Measurements from ENCODE around the gene USP6NL. TPM values are rescaled to one million over a fixed set of nuclear protein-coding genes. Genes with fewer than 3 reads are reported as not detected.

USP6NL gene
- total RNA-seq, 2 experiments from 2014 or later = 2.3 to 2.5 TPM

DNA sequence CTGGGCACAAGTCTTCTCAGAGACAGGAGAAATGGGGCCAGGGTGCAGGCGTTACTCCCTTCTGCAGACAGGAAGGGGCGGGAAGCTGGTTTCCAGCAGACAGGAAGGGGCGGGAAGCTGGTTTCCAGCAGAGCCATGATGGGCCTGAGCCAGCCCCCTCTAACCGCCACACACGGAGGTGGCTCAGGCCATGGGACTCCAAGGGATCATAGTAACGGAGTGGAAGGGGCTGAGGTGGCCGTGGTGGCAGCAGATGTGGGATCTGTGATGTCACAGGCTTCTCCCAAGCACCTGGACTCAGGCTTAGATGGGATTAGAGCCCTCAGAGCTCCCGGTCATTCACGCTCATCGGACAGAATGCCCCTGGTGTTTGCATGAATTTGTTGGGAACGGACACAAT lies 177.8 kb downstream of the USP6NL start:
- H3K27me3 Mint-ChIP-seq = no peaks in the 10 kb centered on the region
- ChIA-PET CTCF (no interaction called here), POLR2A (no interaction called here)
- ATAC-seq (no peak), DNase-seq (no peak)
- H3K36me3 Mint-ChIP-seq (ENCODE audit: low read depth) = no peaks in the 10 kb centered on the region
- H3K4me1 Mint-ChIP-seq (ENCODE audit: low read depth) = peaks cover 3% of the 10 kb centered on the region
- TF ChIP-seq, protein P1, sequence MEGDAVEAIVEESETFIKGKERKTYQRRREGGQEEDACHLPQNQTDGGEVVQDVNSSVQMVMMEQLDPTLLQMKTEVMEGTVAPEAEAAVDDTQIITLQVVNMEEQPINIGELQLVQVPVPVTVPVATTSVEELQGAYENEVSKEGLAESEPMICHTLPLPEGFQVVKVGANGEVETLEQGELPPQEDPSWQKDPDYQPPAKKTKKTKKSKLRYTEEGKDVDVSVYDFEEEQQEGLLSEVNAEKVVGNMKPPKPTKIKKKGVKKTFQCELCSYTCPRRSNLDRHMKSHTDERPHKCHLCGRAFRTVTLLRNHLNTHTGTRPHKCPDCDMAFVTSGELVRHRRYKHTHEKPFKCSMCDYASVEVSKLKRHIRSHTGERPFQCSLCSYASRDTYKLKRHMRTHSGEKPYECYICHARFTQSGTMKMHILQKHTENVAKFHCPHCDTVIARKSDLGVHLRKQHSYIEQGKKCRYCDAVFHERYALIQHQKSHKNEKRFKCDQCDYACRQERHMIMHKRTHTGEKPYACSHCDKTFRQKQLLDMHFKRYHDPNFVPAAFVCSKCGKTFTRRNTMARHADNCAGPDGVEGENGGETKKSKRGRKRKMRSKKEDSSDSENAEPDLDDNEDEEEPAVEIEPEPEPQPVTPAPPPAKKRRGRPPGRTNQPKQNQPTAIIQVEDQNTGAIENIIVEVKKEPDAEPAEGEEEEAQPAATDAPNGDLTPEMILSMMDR (IDR thresholded peaks at IDR 0.05) = no peak
- H3K27ac Mint-ChIP-seq = no peak overlapping the region
- H3K9me3 Mint-ChIP-seq = no peaks in the 10 kb centered on the region
- intact Hi-C loops (cut with micrococcal nuclease) = no loop called here
- no peak overlapping the region for H3K4me3 Mint-ChIP-seq

DNA sequence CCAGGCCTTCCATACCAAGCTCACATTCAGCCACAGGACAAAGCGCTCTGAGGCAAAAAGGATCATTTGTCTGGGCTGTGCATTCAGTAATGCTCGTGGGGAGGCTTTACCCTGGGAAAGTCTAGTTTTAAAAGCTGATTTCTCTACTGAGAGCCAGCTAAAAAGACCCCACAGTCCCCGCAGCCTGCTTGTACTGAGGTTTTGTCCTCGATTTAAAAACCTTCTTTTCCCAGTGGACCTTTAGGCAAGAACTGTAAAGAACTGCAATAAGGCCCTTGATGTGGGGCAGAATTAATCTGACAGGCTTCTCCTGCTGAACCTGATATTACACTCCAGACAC lies 180.3 kb downstream of the USP6NL start:
- DNase-seq (no peak), ATAC-seq (no peak)
- intact Hi-C loops (cut with micrococcal nuclease) = no loop called here
- CTCF ChIA-PET = interaction anchor here (0.8 kb wide), 1 partner anchor 33 kb away, joined by 3 read pairs; no protein-coding TSS in a partner anchor
- no peaks in the 10 kb centered on the region for H3K36me3 Mint-ChIP-seq (ENCODE audit: low read depth)
- no peak overlapping the region for H3K27ac Mint-ChIP-seq
- no peaks in the 10 kb centered on the region for H3K27me3 Mint-ChIP-seq
- POLR2A ChIA-PET = no interaction called here
- TF ChIP-seq, protein P1 (IDR thresholded peaks at IDR 0.05) = no peak
- peaks cover 2% of the 10 kb centered on the region for H3K9me3 Mint-ChIP-seq
- H3K4me1 Mint-ChIP-seq (ENCODE audit: low read depth) = peaks cover 4% of the 10 kb centered on the region
- H3K4me3 Mint-ChIP-seq = no peak overlapping the region

DNA sequence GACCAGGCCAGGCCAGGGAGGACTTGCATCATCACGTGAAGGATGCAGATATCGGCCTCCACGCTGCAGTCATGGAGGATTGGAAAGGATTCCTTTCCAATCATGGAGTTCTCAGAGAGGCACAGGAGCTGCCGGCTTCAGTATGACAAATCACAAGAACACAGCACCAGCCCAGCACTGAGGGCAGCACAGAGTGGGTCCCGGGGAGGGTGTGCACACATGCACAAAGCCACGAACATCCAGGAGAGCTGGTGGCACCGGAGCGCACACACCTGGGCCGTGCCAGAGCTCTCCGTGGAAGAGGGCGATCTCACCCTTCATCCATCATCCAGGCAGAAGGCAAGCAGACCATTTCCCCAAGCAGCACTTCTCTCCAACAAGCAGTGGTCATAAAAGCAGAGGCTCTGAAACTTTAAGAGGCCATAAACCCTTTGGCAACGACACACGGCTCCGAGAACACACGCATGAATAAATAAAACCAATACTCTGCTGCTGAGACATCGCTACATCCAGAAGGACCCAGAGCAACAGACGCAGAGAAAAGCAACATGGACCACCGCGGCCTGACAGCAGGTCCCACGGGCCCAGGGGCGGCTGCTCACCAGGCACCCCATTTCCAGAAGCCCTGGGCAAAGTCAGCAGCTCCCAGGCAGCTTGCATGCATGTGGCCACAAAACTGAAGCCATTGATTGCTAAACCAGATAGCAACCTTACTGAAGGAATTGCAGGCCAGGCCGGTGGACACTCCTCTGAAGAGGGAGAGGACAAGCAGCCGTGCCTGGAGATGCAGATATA lies 180.8 kb downstream of the USP6NL start:
- ChIA-PET POLR2A (no interaction called here), CTCF (interaction anchor here (0.8 kb wide), 1 partner anchor 34 kb away, joined by 3 read pairs; no protein-coding TSS in a partner anchor)
- intact Hi-C loops (cut with micrococcal nuclease) = no loop called here
- H3K36me3 Mint-ChIP-seq (ENCODE audit: low read depth) = peaks cover 3% of the 10 kb centered on the region
- TF ChIP-seq, protein P1 (IDR thresholded peaks at IDR 0.05) = no peak
- H3K4me3 Mint-ChIP-seq = no peak overlapping the region
- peaks cover 9% of the 10 kb centered on the region for H3K4me1 Mint-ChIP-seq (ENCODE audit: low read depth)
- ATAC-seq (no peak), DNase-seq (no peak)
- H3K27ac Mint-ChIP-seq = no peak overlapping the region
- H3K27me3 Mint-ChIP-seq = no peaks in the 10 kb centered on the region
- peaks cover 8% of the 10 kb centered on the region for H3K9me3 Mint-ChIP-seq

DNA sequence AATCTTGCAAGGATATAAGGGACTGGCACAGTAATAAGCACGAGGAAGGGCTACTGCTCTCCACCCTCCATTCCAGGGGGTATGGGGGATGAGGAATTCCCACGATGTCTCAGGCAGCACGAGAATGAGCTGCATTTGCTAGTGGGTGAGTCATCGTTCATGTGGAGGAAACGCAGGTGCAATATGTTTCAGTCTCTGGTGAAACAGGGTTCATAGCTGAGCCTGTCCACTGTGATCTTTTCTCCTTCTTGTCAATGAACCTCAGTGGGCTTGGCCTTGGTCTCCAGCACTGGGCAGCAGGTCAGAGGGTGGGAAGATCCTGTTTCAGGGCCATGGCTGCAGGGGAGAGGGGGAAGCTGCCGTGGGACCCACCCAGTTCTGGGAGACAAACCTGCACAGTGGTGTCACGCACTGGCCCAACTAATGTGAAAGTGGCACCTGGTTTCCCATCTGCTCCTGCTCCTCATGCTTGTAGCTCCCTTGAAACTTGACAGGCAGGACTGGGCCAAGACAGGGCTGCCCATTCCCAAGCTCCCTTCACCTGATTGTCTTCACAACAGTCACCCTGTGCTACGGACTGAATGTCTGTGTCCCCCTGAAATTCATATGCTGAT lies 181.9 kb downstream of the USP6NL start:
- Mint-ChIP-seq H3K4me1 (ENCODE audit: low read depth) (peaks cover 11% of the 10 kb centered on the region), H3K36me3 (ENCODE audit: low read depth) (peaks cover 3% of the 10 kb centered on the region), H3K4me3 (no peak overlapping the region), H3K9me3 (peaks cover 9% of the 10 kb centered on the region), H3K27ac (no peak overlapping the region), H3K27me3 (no peaks in the 10 kb centered on the region)
- DNase-seq (no peak), ATAC-seq (no peak)
- intact Hi-C loops (cut with micrococcal nuclease) = no loop called here
- ChIA-PET CTCF (no interaction called here), POLR2A (no interaction called here)
- TF ChIP-seq, protein P1 (IDR thresholded peaks at IDR 0.05) = no peak

DNA sequence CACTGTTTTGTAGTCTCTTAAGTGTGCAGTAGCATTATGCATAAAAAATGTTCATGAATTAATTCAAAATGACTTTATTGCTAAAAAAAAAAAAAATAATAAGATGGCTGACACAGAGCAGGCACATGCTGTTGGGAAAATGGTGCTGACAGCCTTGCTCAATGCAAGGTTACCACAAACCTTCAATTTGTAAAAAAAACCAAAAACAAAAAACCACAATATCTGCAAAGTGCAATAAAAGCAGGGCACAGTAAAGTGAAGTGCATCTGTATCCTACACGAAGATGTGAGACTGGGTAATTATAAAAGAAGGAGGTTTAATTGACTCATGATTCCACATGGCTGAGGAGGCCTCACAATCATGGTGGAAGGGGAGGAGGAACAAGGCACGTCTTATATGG lies 185.8 kb downstream of the USP6NL start:
- CTCF ChIA-PET = no interaction called here
- no peak overlapping the region for H3K4me3 Mint-ChIP-seq

More for the DNA sequence above, 185.8 kb downstream of the USP6NL start:
- ATAC-seq = no peak
- no peak overlapping the region for H3K27ac Mint-ChIP-seq
- H3K9me3 Mint-ChIP-seq = peaks cover 18% of the 10 kb centered on the region
- intact Hi-C loops (cut with micrococcal nuclease) = no loop called here
- H3K36me3 Mint-ChIP-seq (ENCODE audit: low read depth) = peaks cover 6% of the 10 kb centered on the region
- H3K27me3 Mint-ChIP-seq = no peaks in the 10 kb centered on the region
- peaks cover 13% of the 10 kb centered on the region for H3K4me1 Mint-ChIP-seq (ENCODE audit: low read depth)
- TF ChIP-seq, protein P1 (IDR thresholded peaks at IDR 0.05) = no peak
- no peak for DNase-seq
- POLR2A ChIA-PET = no interaction called here
